OCI-LY7 (cell line): Measurements from ENCODE around the gene SOWAHC. TPM values are rescaled to one million over a fixed set of nuclear protein-coding genes. Genes with fewer than 3 reads are reported as not detected.

ENCODE experiments used
- BruUV-seq: library from RNA; stranded (reverse); fragments of 400-500 nt; replicated peaks from 2 replicates; lab custom pipeline; 2021; lab: Mats Ljungman, UMichigan
- CTCF ChIA-PET: fragments of 300-600 bp; sonication (Branson Sonifier 250); formaldehyde crosslinking; loops from one replicate; lab custom pipeline; 2022; ENCODE audit warnings: antibody characterized with exemption; ENCODE audit not compliant: unreplicated experiment; lab: Charles Lee
- POLR2A ChIA-PET: fragments of 300-600 bp; sonication (Branson Sonifier 250); formaldehyde crosslinking; loops from one replicate; lab custom pipeline; 2022; ENCODE audit warnings: antibody characterized with exemption; lab: Charles Lee
- DNase-seq: peaks from one replicate; pipeline ENCODE4 v3.0.0-alpha.2; 2015; ENCODE audit warnings: low spot score
- H2AFZ ChIP-seq: fragments of 200-600 bp; sonication (generic), shearing (Covaris generic); 2 replicates; pipeline ENCODE4 v1.6.1; 2014; ENCODE audit warnings: mild to moderate bottlenecking, antibody characterized with exemption, low read length, moderate library complexity
- H3K27ac ChIP-seq: fragments of 200-600 bp; sonication (generic); 2 replicates; pipeline ENCODE4 v1.5.1; 2014; ENCODE audit warnings: mixed run types, low read depth, mild to moderate bottlenecking, moderate library complexity, low read length, inconsistent platforms; ENCODE audit not compliant: poor library complexity, severe bottlenecking
- H3K36me3 ChIP-seq: fragments of 200-600 bp; sonication (generic); 2 replicates; pipeline ENCODE4 v1.6.1; 2014; ENCODE audit warnings: mild to moderate bottlenecking, antibody characterized with exemption, low read length, moderate library complexity, mixed read lengths; ENCODE audit not compliant: insufficient read depth
- H3K4me1 ChIP-seq: fragments of 200-600 bp; sonication (generic); 2 replicates; pipeline ENCODE4 v1.5.1; 2014; ENCODE audit warnings: mild to moderate bottlenecking, low read length; ENCODE audit not compliant: insufficient read depth, poor library complexity, severe bottlenecking
- H3K4me2 ChIP-seq: fragments of 200-600 bp; sonication (generic); 2 replicates; pipeline ENCODE4 v1.6.1; 2014; ENCODE audit warnings: mild to moderate bottlenecking, low read length
- H3K4me3 ChIP-seq: fragments of 200-600 bp; sonication (generic); 2 replicates; pipeline ENCODE4 v1.5.1; 2014; ENCODE audit warnings: mild to moderate bottlenecking, low read depth, low read length; ENCODE audit not compliant: poor library complexity, severe bottlenecking
- H3K79me2 ChIP-seq: fragments of 200-600 bp; sonication (generic); 2 replicates; pipeline ENCODE4 v1.6.1; 2016; ENCODE audit warnings: low read depth, mild to moderate bottlenecking, low read length, moderate library complexity, mixed read lengths; ENCODE audit not compliant: insufficient read depth
- H3K9me2 ChIP-seq: fragments of 200-600 bp; sonication (generic); 2 replicates; pipeline ENCODE4 v1.6.1; 2016; ENCODE audit warnings: mild to moderate bottlenecking, low read length, mixed read lengths; ENCODE audit not compliant: insufficient read depth
- H3K9me3 ChIP-seq: fragments of 200-600 bp; sonication (generic); 2 replicates; pipeline ENCODE4 v1.6.1; 2014; ENCODE audit warnings: mild to moderate bottlenecking, mixed run types, low read length, mixed read lengths
- H4K20me1 ChIP-seq: fragments of 200-600 bp; sonication (generic); 2 replicates; pipeline ENCODE4 v1.6.1; 2014; ENCODE audit warnings: mild to moderate bottlenecking, antibody characterized with exemption, low read length, moderate library complexity, mixed read lengths; ENCODE audit not compliant: insufficient read depth
- CTCF ChIP-seq: fragments of 200-600 bp; sonication (generic); conservative IDR thresholded peaks from 2 replicates; pipeline ENCODE4 v1.5.1; 2014; ENCODE audit warnings: mild to moderate bottlenecking, antibody characterized with exemption, low read length, moderate library complexity, mixed read lengths
- EZH2phosphoT487 ChIP-seq: fragments of 200-600 bp; sonication (generic); IDR thresholded peaks from 2 replicates; pipeline ENCODE4 v1.6.1; 2018; ENCODE audit warnings: low read depth, borderline replicate concordance, mild to moderate bottlenecking, mixed run types, antibody characterized with exemption, low read length, moderate library complexity, mixed read lengths
- intact Hi-C: fragments of 100-400 bp; cut with micrococcal nuclease; formaldehyde crosslinking; loops from one replicate; pipeline ENCODE4 v1.10.0; 2022; ENCODE audit not compliant: unreplicated experiment
- total RNA-seq, 2 experiments: library from RNA; depleted of rRNA in 1 of 2; stranded (reverse); fragments of >200 nt in 1 of 2; shearing (Covaris generic) in 1 of 2; gene quantifications; 2 replicates each; pipeline ENCODE4 v1.2.3, GENCODE V29; 2014 to 2022

The SOWAHC gene
- total RNA-seq, 2 experiments from 2014 or later, result not detected

DNA sequence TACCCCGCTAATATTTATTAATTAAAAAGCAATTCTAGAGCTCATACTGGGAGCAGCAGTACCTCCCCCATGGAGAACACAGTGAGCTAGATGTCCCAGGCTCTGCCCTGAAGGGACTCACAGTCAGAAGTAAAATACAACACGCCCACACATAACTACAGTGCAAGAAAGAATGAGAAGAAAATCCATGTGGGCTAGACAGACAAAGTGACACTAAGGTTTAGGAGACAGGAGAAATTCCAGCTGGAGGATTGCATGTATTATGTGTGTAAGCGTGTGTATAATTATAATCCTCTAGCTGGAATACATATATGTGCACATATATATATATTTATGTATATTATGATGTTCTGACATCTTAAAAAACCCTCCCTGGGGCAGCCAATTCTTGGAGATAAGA, 15.7 kb downstream of the SOWAHC start:
- Histone ChIP-seq H4K20me1 (no peaks in the 10 kb centered on the region), H3K4me3 (no peak overlapping the region), H3K9me2 (no peaks in the 10 kb centered on the region), H3K27ac (no peak overlapping the region), H2AFZ (no peak overlapping the region), H3K4me2 (no peak overlapping the region), H3K4me1 (no peaks in the 10 kb centered on the region), H3K9me3 (no peaks in the 10 kb centered on the region), H3K36me3 (no peaks in the 10 kb centered on the region), H3K79me2 (no peaks in the 10 kb centered on the region)
- BruUV-seq, result no TSS peak
- POLR2A ChIA-PET, result interaction anchor here (0.6 kb wide), 1 partner anchor 1235 kb away, joined by 3 read pairs; no protein-coding TSS in a partner anchor
- intact Hi-C loops, result no loop called here
- CTCF ChIA-PET, result no interaction called here
- no peak for DNase-seq
- no peak for TF ChIP-seq CTCF
- no peak for TF ChIP-seq EZH2phosphoT487

DNA sequence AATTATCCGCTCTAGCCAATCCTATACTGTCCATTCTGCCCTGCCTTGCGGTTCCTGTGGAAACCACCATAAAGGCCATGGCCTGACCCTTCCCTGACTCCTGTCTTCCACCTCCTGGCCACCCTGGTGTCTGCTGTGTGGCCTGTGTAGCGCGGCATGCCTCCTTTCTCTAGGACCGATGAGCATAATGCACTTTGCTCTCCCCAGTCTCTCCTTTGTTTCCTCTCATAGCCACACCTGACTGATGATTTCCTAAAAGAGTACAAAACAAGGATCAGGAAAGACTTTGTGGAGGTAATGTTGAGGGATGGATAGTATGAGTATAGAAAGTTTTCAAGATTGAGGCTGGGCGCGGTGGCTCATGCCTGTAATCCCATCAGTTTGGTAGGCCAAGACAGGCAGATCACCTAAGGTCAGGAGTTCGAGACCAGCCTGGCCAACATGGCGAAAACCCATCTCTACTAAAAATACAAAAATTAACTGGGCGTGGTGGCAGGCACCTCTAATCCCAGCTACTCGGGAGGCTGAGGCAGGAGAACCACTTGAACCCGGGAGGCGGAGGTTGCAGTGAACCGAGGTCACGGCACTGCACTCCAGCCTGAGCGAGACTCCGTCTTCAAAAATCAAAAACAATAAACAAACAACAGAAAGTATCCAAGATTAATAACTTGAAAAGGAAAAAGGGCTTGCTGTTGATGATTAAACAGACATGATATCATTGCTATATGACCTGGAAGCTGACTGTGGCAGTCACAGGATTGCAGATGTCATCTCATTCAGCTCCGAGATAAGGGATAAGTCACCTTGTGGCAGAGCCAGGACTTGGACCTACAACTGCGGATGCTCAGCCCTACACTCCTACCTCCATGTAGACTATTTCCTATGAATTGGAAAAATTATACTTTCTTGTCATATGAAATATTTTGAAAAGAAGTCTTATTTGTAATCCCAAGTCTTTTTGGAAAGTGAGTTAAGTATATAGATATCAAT, 16.6 kb downstream of the SOWAHC start:
- Histone ChIP-seq H3K36me3 (no peaks in the 10 kb centered on the region), H3K9me3 (no peaks in the 10 kb centered on the region), H3K4me3 (no peak overlapping the region), H2AFZ (no peak overlapping the region), H4K20me1 (no peaks in the 10 kb centered on the region), H3K79me2 (no peaks in the 10 kb centered on the region), H3K9me2 (no peaks in the 10 kb centered on the region), H3K4me2 (no peak overlapping the region), H3K27ac (no peak overlapping the region), H3K4me1 (no peaks in the 10 kb centered on the region)
- BruUV-seq, result no TSS peak
- ChIA-PET POLR2A (no interaction called here), CTCF (no interaction called here)
- intact Hi-C loops, result no loop called here
- DNase-seq, result no peak
- TF ChIP-seq EZH2phosphoT487, result no peak
- TF ChIP-seq CTCF, result no peak

GRCh38 chr2:109631741-109632140, 17.6 kb downstream of the SOWAHC start:
- BruUV-seq, result no TSS peak
- TF ChIP-seq EZH2phosphoT487 (no peak), CTCF (no peak)
- H3K4me1 ChIP-seq, result no peaks in the 10 kb centered on the region
- no peak overlapping the region for H3K4me2 ChIP-seq
- no peak overlapping the region for H2AFZ ChIP-seq
- intact Hi-C loops, result no loop called here
- no peak overlapping the region for H3K27ac ChIP-seq
- H3K4me3 ChIP-seq, result no peak overlapping the region
- POLR2A ChIA-PET, result no interaction called here
- H3K79me2 ChIP-seq, result no peaks in the 10 kb centered on the region
- no peaks in the 10 kb centered on the region for H3K9me2 ChIP-seq
- H4K20me1 ChIP-seq, result no peaks in the 10 kb centered on the region
- no peak for DNase-seq
- no peaks in the 10 kb centered on the region for H3K9me3 ChIP-seq
- no peaks in the 10 kb centered on the region for H3K36me3 ChIP-seq
- CTCF ChIA-PET, result no interaction called here
